M059J (cell line): ENCODE results near the gene POP4. TPM values are rescaled to one million over a fixed set of nuclear protein-coding genes. Genes with fewer than 3 reads are reported as not detected.

ENCODE experiments used
- DNase-seq: peaks from one replicate; pipeline ENCODE4 v3.0.0-alpha.2; 2012; ENCODE audit warnings: low read depth
- total RNA-seq: library from RNA; depleted of rRNA; stranded (reverse); fragments of >200 nt; shearing (Covaris generic); gene quantifications from 2 replicates; pipeline ENCODE4 v1.2.3, GENCODE V29; 2014

Gene POP4
- total RNA-seq, 1 experiment from 2014 or later = 133 TPM

DNA sequence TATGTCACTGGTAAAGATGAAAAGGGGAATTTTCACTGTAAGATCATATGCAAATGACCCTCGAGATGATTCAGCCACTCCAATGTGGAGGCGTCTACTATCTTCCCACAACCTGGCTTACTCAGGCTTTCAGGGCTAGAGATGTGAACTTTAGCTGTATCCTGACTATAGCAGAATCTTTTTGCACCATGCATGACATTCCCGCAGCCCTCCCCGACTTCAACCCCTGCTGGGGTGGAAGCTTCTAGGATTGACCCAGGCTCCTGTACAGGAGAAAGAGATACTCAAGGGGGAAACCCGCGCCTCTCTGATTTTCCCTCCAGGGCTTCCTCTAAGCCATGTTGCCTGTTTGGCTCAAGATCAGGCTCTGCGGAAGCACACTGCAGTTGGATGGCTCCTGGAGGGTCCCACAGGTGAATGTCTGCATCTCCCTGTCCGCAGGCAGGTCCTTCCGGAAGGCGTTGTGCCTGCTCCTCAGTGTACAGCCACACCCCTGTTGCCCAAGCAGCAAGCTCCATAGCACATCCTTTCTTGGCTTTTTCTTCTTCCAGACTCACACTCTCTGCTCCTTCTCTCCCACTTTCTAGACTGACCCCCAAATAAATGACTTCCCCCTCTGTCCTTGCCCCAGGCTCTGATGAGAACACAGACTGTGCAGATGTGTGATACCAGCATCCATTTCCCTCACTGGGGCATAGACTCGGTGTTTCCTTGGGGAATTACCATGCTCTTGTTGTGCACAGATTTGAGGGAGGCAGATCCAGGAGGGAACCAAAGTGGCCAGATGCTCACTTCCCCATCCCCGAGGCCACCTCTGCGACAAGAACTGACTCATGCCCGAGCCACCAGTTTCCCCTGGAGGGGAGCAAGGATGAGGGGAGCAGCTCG lies 29.1 kb upstream of the POP4 start:
- peak; percentile 40 for DNase-seq

DNA sequence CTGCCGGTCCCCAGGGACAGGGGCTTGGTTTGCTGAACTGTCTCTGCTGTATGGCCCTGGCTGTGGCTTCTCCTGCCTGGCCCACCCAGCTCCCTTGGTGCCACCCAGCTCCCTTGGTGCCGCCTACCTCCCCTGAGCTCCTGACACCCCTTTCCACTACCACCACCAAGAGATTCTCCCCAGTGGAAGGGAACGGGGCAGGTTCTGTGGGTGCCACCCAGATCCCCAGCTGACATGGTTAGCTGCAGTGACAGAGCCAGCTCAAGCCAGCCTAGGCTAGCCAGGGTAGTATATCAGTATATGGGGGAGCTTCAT lies 28.5 kb upstream of the POP4 start:
- DNase-seq = no peak

DNA sequence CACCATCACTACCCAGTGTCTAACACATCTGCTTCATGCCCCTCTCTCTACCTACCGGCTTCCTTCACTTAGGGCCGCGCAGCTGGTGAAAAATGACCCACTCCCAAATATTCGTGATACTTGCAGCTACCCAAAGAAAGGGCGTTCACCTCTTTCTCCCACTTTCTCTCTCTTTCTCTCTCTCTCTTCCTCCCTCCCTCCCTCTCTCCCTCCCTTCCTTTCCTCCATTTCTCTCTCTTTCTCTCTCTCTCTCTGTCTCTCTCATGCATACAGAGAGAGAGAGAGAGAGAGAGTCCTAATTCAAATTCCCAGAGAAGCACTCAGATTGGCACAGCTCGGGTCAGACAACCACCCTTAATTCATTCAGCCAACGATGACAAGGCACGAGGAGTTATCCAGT lies 27.7 kb upstream of the POP4 start:
- no peak for DNase-seq

DNA sequence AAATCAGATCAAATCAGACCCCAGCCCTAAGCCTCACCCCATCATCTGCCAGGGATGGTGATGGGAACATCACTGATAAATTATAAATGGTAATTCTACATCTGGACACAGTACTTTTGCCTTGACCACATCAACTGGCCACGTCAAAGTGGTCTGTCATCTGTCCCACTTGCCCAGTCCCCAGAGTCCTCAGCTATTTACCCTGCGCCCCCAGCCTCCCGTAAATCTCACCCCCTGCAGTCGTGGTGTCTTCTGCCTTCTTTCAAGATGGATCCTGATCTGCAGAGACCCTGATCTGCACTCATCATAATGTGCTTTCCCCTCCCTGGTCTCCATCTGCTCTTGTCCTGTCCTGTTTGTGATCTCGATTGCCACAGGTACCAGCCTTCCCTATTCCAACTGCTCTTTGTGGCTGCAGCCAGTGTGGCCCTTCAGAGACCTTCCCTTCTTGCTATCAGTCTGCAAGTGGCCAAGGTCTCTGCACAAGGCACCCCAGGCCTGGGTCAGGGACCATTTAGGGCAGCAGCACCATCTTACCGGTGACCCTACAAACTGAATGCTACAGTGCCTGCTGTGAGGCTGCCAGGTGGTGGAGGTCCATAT lies 26.7 kb upstream of the POP4 start:
- no peak for DNase-seq

DNA sequence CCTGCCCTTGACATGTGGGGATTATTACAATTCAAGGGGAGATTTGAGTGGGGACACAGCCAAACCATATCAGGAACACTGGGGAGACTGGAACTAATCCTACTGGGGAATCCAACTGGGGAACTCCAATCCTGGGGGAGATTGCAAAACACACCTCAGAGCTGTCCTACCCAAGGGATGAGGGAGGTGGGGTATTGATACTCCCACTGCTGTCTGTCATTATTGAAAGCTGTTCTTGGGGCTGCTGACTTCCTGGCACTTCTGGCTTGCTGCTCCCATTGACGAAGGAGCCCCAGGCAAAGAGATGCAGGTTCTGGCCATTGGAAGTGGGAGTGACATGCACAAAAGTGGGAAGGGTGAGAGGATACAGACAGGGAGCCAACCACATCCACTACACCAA lies 24.7 kb upstream of the POP4 start:
- DNase-seq = no peak

DNA sequence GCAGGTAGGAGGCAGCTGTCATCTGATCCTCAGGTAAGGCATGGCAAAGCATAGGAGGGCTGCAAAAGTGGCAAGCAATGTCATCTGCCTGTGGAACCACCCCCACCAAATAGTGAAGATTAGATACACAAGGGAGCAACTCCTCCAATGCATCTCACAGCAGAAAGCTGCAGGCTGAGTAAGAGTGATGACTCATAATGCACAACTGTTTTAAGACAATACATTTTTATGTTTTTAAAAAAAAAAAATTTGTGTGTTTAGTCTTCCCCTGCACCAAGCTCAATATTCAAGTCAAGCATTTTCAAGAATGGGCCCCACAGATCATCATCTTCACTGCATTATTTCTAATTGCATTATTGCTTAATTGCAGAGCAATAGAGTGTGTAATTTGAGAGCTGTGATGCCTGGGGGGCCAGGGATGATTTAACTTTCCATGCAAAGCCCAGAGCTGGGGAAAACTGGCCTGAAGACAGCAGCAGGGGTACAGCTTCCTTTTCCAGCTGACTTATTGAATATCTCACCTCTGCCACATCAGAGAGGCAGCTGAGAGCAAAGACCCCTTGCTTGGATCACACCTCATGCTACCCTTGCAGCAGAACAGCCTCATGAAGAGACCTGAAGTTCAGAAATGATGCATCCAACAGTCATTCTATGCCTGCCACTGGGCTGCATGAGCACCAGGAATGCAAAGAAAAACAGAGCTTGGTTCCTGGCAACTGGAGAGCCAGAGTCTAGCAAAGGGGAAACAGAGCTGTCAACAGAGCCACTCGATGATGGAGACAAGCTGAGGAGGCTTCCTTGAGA lies 22.7 kb upstream of the POP4 start:
- DNase-seq = peak; percentile 47

DNA sequence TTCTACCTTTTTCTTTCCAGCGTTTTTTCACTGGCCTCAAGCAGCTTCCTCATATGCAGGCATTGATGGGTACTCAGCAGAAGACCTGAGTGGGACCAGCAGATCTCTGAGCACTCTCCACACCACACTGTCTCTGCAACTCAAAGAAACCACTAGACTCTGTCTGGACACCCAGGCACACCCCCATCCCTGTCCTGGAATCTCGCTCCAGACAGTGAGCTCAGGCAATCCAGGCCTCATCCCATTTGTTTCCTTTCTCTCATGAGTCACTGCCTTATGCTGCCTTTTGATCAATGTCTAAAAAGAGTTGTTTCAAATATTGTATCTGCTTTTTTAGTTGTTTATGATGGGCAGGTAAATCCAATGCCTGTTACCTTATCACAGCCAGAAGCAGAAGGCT lies 19.7 kb upstream of the POP4 start:
- DNase-seq = no peak

DNA sequence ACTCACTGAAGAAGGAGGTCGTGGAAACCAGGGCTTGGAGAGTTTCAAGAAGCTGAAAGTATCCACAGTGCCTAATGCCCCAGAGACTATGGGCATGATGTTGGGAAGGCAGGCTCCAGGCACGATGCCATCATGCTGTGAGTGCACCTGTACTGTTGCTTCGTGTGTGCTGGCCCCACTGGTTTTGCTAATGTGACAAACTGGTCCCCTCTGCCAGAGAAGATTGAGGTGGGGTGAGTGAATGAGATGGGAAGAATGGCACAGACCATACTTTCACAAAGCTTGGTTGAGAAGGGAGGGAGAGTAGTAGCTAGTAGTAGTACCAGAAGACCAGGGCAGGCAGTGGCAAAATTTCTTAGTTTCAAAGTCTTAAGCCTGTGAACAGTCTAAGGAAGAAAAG lies 19.0 kb upstream of the POP4 start:
- no peak for DNase-seq

DNA sequence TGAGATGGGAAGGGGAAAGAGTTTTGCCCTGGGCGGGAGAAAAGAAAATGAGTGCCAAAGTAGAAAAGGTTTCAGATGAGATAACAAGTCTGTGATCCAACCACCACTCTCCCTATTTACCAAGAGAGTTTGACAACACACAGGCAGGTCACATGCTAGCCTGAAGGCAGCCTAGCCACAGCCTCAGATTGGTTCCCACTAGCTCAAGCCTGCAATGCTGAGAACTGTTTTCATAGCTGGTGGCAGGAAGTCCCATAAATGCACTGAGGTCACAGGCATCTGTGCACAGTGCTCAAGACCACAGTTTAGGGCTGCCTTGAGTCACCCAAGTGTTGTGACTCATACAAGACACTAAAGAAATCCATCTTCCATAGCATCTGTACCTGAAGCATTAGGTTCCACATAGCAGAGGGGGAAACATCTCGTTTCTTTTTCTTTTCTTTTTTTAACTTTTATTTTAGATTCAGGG lies 18.5 kb upstream of the POP4 start:
- peak; percentile 94 for DNase-seq

DNA sequence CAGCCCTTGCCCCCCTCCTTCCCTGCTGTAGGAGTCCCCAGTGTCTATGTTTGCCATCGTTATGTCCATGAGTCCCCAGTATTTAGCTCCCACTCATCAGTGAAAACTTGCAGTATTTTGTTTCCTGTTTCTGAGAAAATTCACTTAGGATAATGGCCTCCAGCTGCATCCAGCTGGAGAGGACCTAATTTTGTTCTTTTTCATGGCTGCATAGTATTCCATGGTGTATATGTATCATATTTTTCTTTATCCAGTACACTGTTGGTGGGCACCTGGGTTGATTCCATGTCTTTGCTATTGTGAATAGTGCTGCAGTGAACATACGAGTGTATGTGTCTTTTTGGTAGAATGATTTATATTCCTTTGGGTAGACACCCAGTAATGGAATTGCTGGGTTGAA lies 18.0 kb upstream of the POP4 start:
- no peak for DNase-seq

DNA sequence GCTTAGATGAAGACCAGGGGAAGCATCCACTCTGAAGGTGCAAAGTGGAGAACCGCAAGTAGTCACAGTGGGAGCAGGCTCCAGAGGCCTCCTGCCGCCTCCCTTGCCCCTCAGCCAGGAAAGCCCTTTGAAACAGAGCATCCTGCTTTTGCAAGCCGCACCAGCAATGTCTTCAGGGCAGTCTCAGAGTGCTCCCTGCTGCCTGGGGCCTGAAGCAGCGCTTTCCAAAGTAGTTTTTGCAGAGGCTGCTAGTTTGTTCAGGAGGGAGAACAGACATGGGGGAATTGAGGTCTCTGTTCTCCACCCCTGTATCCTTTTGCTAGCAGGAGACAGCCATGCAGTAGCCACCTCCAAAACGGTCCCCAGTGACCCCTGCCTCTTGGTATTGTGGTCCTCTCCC lies 15.8 kb upstream of the POP4 start:
- no peak for DNase-seq

DNA sequence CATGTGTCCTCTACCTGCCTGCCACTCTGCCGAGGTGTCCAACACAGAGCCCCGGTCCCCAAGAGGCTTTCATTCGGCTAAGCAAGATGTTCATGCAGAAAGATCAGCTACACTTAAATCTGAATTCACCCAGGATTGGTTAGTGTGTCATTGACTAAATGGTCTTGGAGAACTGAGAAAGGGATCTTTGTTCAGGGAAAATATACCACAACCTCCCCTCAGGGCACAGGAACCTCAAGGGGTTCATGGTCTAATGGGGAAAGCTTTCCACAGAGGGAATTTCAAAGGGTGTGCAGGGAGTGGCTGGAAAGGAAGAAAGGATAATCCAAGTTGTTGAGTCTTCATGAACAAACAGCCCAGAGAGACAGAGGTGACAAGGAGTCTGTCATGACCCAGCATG lies 14.4 kb upstream of the POP4 start:
- DNase-seq = no peak

DNA sequence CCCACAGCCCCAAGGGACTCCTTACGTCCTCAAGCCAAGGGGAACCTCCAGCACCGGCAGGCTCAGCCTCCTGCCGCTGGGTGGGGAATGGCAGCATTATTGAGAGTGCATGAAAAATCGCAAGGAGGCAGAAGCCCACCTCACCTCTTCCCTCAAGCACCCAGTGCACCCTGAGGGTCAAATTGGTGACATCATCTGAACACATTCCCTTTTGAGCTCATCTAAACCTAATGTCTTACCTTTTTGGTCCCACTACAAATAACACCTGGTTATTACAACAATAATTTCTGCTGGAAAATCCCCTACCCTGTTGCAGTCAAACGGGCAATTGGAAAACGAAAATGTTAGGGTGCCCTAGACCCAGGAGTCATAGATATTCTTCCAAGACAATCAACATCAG lies 12.2 kb upstream of the POP4 start:
- DNase-seq = no peak

DNA sequence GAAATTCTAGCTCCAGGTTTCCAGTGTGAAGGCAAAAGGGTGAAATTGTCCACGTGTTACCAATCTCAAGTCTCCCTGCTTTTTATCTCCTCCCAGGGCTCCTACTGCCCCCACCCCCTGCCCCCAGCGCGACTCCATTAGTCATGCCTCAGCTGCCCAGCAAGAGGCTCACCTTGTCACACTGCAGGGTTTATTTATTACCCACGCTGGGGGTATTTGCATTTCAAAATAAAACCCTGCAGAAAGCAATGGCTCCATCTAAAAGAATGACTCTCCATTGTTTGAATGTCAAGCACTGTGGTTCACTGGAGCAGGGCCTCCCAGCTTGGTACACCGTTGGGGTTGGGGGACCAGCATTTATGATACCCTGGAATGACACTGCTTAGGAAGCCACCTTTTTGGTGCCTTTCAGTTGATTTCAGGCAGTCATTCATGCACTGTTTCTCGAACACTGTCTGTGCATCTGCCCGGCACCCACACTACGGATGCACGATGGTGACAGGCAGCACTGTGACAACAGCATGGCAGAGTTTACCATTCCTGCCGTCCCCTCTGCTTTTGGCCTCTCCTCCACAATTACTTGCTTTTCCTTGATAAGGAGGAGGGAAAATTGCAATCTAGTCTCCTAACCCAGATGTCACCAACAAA lies 9.9 kb upstream of the POP4 start:
- peak; percentile 36 for DNase-seq

DNA sequence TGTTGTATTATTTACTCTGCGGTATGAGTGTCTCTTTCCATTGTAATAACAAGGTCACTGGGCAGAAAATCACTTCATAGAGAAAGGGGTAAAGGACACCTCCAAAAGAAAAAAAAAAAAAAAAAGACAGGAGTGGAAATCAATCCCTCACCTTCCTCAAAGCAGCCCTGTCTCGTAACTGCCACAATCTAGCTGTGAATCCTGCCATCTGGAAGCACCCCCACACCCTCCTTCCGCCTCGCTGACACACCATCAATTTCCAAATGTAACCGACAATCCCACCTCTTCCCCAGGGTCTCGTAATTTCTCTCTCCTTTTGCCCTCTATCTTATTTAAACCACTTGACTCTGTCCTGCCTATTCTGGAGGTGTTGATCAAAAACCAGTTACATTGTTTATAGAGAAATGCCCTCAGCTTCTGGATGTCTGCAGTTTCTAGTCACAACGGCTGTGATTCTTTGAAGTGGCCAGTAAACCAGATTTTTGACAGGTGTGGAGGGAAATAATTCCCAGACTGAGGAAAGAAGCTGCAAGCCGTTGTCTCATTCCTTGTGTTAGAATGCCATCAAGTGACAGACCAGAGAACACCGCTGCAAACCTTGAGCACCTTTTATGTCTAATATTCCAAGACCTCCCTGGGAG lies 9.1 kb upstream of the POP4 start:
- peak; percentile 54 for DNase-seq

DNA sequence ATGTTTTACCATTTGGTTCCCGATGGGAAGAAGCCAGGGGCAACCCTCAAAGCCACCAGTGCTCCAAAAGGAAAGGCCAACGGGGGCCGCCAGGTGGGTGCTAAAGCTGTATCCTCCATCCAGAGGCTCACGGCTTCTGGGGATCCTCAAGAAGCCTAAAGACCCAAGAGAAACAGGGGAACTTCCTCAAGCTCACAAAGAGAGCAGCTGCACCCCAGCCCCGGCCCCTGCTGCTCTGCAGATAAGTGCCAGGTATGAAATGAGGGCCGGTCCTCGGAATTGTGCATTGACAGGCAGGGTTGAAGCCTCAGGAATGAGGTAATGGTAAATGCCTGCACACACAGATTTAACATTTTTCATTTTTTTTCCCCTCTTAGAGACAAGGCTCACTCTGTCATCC lies 8.0 kb upstream of the POP4 start:
- DNase-seq = no peak

DNA sequence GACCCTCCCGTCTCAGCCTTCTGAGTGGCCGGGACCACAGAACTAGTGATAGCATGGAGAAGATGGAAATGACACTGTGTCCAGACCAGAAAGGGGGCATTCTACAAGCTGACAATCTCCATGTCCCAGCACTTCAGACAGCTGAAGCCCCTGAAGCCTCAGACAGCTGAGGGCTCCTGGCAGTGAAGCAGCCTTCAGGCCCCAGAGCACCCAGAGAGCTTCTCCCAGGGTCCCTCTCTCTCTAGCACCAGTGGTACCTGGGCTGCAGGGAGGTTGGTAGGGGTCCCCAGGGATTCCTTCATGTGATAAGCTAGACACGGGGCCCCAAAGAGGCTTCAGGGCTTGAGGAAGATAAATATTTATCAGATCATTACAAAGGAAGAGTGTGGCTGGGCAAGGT lies 7.6 kb upstream of the POP4 start:
- DNase-seq = no peak

DNA sequence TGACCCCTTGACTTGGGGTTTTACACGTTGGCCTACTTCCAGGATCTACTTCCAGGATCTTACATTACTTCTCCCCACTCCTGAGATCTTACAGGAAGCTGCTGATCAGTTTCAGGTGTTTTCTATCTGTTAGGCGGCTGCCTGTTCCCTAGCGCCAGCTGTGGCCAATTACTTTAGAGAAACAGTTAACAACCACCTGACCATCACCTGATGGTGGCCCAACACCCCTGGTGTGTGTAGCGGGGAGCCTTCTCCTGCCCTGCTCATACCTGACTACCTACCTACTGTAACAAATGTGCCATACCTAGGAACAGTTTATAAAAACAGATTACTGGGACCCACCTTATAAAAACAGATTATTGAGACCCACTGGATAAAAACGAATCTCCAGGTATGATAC lies 2.8 kb upstream of the POP4 start:
- no peak for DNase-seq

DNA sequence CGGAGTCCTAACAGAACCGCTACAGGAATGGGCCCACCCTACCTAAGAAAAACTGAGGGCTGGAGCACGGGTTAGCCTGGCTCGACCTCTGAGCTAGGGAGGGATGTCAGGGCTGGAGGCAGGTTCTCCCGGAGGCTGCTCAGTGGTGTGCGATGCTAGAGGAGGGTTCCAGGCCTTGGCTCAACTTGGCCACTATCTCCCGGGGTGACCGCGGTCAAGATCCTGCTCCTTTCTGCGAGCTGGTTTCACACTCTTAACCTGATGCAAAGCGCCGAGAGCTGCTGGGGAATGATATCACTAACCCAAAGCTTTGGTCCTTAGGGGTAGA lies 301 bp downstream of the POP4 start:
- no peak for DNase-seq

DNA sequence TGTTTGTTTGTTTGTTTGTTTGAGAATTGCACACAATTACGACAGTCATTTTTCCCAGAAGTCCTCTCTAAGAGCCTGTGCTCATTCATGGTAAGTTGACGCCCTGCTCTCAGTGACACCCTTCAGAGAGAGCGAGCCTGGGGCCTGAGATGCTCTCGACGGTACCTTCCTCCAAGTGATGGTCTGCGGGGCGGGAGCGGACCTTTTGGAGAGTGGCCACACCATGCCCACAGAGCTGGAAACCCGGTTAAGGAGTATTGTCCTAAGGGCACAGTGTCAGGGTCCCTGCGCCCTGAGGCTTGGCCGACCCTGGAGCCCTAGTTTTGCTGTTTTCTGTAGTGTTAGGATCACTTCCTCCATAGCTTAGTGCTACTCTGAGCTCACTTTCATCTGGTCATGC lies 3.6 kb downstream of the POP4 start:
- DNase-seq = no peak

DNA sequence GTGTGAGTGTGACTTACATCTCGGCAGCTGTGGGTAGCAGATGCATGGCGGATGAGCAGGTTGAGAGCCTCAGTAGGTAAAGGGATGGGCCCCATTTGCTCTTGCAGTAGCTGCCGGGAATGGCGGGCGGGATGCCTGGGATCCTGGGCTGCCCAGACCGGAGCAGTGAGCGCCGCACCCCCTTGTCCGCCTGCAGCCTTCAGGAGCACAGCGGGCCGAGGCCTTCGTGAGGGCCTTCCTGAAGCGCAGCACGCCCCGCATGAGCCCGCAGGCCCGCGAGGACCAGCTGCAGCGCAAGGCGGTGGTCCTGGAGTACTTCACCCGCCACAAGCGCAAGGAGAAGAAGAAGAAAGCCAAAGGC lies 4.1 kb downstream of the POP4 start:
- no peak for DNase-seq
